A549 treated with AZD2906 at 1 μM for 4 hours (cell line): ENCODE measurements around the gene GDI1. TPM values are rescaled to one million over a fixed set of nuclear protein-coding genes. Genes with fewer than 3 reads are reported as not detected.

Experiments used
- total RNA-seq: library from RNA; stranded (reverse); fragments of 200-300 nt; extraction: Qiagen RNA extraction; gene quantifications from 5 replicates; pipeline ENCODE4 v1.2.3, GENCODE V29; 2022

GDI1 gene
- total RNA-seq = 94.0 to 113 TPM (median 102 TPM) in 5 replicates

GRCh38 chrX:154436983-154437752, at the start of gene GDI1:
GDI1 (plus strand) TSS chrX:154437154; CDS start chrX:154437255, 101 bp downstream.

GRCh38 chrX:154397888-154398667, 38.9 kb upstream of the GDI1 start, which contains the start of gene RPL10:
RPL10 (plus strand) TSS chrX:154398377; CDS start chrX:154398520, 143 bp downstream.

DNA sequence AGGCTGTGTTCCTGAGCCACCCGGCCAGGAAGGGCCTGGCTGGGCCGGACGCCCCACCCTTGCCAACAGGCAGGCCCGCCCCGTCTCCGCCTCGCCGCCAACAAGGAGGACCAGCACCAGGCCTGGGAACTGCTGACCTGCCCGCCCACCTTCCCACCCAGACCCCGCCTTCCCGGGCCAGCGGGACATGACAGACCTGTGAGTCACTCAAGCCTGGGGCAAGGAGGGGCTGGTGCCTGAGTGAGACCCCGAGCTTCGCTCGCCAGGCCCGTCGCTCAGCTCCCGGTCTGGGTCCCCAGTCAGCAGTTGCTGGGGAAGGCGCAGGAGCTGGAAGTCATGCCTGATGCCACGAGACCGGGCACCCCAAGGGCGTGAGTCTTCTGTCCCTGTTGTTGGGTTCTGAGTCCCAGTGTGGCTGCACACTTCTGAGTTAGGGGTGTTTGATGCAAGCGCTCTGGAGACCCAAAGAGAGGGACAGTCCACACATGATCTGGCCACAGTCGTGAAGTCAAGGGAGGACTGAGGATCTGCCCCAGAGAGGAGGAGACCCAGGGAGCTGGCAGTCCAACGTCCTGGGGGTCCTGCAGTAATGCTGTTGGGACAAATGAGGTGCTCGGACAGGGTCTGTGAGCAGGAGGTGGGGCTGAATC, 27.6 kb upstream of the GDI1 start, which contains the start of gene DNASE1L1:
TSS of gene DNASE1L1 (minus strand) at position 33 of the 650 bp plus-strand sequence. CDS start 3,686 bp downstream, outside the sequence.

GRCh38 chrX:154428176-154429171, 8.5 kb upstream of the GDI1 start, which contains the start of gene ATP6AP1:
ATP6AP1 (plus strand) TSS chrX:154428677; CDS start chrX:154428693, 16 bp downstream.

DNA sequence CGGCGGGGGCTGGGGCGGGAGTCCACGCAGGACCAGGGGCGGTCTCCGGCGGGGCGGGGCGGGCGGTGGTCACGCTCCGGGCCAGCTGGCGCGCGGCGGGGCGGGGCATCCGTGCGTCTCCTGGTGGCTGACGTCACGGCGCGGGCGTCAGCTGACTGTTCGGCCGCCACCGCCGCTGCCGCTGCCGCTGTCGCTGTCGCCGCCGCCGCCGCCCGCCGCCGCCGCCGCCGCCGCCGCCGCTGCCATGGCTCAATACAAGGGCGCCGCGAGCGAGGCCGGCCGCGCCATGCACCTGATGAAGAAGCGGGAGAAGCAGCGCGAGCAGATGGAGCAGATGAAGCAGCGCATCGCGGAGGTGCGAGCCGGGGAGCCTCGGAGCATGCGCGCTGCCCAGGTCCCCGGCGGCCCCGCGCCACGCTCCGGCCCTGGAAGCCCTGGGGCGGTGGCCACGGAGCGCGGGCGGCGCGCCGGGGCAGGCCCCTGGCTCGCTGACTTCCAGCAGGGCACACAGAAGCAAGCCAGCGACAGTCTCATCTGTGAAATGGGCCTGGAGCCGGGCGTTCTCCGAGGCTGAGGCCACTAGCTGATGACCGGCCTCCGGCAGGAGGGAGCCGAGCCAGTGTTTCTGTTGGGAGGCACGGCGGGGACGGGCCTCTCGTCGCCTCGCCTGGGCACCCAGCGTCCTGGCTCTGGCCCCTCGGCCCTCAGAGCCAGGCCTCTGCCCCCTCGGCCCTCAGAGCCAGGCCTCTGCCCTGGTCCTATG, 7.2 kb downstream of the GDI1 start, which contains the start of gene FAM50A:
TSS of gene FAM50A (plus strand) at position 150 of the 763 bp plus-strand sequence. CDS start at position 245, 95 bp downstream.

DNA sequence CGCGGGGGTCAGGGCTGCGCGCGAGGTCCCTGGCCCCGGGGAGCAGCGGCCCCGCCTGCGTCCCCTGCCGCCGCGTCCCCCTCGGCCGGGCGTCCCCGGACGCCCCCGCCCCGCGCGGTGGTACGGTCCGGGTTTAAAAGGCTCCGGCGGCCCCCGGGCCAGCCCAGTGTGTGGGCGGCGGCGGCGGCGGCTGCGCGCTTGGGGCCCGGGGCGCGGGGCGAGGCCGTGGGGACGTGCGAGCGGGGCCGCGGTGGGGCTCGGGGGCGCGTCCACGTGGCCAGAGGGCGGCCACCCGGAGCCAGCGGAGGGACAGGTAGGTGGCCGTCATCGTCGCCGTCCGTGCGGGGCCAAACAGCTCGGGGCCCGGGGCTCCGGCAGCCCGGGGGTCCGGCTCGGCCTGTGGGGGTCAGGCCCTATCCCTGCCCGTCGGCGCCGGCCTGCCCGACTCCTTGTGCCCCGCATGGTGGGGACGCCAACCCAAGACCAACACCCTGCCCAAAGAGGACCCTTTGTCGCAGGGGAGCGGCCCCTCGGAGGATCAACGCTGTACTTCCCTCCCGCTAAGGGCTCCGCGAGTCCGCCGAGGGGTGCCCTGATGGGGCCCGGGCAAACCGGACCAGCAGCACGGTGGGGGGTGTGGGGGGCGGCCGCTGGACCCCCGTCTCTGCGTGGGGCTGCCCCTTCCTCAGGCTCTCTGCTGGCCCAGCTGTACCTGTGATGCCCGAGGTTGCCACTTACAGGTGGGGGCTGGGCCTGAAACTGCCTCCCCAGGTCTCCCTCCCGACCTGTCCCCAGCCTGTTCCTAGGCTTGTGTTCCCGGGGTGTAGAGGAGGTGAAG, 21.4 kb downstream of the GDI1 start, which contains the start of gene PLXNA3:
TSS of gene PLXNA3 (plus strand) at position 166 of the 838 bp plus-strand sequence. CDS start 1,903 bp downstream, outside the sequence.

GRCh38 chrX:154478728-154479622, 42.0 kb downstream of the GDI1 start, which contains the start of gene LAGE3:
LAGE3 (minus strand) TSS chrX:154479281; CDS start chrX:154478915, 366 bp downstream.

DNA sequence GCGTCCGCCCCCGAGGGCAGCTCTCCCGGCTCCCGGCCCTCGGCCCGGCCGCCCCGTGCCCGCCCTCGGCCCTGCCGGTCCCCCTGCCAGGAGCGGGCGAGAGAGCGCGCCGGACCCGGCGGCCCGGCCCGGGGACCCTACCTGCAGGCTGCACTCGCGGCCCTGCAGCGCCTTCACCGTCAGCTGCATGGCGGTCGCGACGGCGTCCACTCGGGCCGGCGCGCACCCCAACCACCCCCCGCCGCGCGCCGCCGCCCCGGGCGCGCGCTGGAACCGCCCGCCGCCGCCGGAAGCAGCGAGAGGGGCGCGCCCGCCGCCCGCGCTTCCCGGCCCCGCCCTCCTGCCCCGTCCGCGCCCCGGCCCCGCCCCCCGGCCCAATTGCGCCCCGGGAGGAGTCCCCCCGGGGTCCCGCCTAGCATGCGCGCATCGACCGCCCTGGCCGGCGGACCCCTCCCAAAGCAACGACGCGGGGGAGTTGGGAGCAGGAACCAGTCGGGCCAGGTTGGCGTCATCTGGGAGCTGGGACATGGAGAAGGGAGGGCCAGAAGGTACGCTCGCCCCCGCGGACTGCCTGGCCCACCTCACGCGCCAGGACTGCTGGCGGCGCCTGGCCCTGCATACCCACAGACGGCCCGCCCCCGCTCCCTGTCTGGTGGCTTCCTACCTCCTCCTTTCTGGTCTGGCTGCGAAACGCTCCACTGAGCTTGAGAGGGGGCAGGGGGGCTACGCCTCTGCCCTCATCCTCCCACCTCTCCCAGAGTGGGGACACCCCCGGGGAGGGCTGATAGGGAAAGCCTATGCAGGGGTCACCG, 49.6 kb downstream of the GDI1 start, which contains the start of gene UBL4A:
TSS of gene UBL4A (minus strand) at position 220 of the 812 bp plus-strand sequence. CDS start at position 189, 31 bp downstream.

DNA sequence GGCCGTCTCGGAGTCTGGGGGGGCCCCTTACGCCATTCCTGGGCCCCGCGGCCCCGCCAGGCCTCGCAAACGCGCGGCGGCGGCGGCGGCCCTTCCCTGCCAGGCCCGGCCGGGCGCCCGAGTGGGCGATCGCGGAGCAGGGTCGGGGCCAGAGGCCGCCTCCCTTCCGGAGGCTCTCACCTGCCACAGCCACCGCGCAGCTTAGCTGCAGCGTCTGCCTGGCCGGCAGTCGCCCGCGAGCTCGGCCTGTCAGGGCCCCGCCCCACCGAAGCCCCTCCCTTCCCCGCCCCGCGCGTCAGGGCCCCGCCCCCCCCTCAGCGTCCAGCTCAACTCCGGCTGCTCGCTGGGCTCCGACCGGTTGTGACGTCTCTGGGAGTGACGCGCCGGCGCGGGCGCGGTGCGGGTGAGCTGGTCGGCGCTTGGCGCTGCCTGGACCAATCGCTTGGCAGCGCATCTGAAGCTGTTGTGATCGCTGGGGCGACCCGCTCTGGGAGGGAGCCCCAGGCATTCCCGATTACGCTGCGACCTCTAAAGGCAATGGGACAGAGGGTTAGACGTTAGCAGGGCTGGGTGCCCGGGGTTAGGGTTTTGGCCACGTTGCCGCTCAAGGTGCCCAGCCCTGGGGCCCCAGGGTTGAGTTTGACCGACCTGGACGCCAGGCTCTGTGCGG, 53.6 kb downstream of the GDI1 start, which contains the start of gene SLC10A3:
TSS of gene SLC10A3 (minus strand) at position 216 of the 670 bp plus-strand sequence. CDS start 1,689 bp downstream, outside the sequence.

Other genes starting within 250 kb of the GDI1 start
- gene OPN1MW2, start 217.4 kb upstream of the GDI1 start, total RNA-seq = not detected in 5 replicates
- not detected in 5 replicates for gene OPN1MW3, start 179.6 kb upstream of the GDI1 start, total RNA-seq
- gene TEX28, start 142.0 kb upstream of the GDI1 start, total RNA-seq = not detected in 5 replicates
- 0.06 to 0.29 TPM (median 0.08 TPM) in 5 replicates for gene TKTL1, start 141.4 kb upstream of the GDI1 start, total RNA-seq
- gene FLNA, start 62.5 kb upstream of the GDI1 start, total RNA-seq = 1,465 to 1,719 TPM (median 1,545 TPM) in 5 replicates
- 121 to 162 TPM (median 156 TPM) in 5 replicates for gene EMD, start 57.9 kb upstream of the GDI1 start, total RNA-seq
- gene RPL10, start 38.8 kb upstream of the GDI1 start, total RNA-seq = 5,370 to 5,663 TPM (median 5,520 TPM) in 5 replicates
- gene DNASE1L1, start 27.9 kb upstream of the GDI1 start, total RNA-seq = 29.4 to 31.6 TPM (median 30.7 TPM) in 5 replicates
- gene TAFAZZIN, start 25.6 kb upstream of the GDI1 start, total RNA-seq = 31.1 to 38.9 TPM (median 38.3 TPM) in 5 replicates
- gene ATP6AP1, start 8.5 kb upstream of the GDI1 start, total RNA-seq = 80.6 to 110 TPM (median 109 TPM) in 5 replicates
- gene FAM50A, start 7.0 kb downstream of the GDI1 start, total RNA-seq = 90.3 to 117 TPM (median 109 TPM) in 5 replicates
- gene PLXNA3, start 21.1 kb downstream of the GDI1 start, total RNA-seq = 9.5 to 18.3 TPM (median 14.6 TPM) in 5 replicates
- gene LAGE3, start 42.1 kb downstream of the GDI1 start, total RNA-seq = 45.3 to 75.3 TPM (median 70.4 TPM) in 5 replicates
- 69.3 to 72.8 TPM (median 70.1 TPM) in 5 replicates for gene UBL4A, start 49.5 kb downstream of the GDI1 start, total RNA-seq
- gene SLC10A3, start 53.5 kb downstream of the GDI1 start, total RNA-seq = 30.3 to 43.5 TPM (median 43.0 TPM) in 5 replicates
- 36.9 to 48.3 TPM (median 46.0 TPM) in 5 replicates for gene FAM3A, start 79.1 kb downstream of the GDI1 start, total RNA-seq
- 1,365 to 1,554 TPM (median 1,434 TPM) in 5 replicates for gene G6PD, start 109.7 kb downstream of the GDI1 start, total RNA-seq
- 36.1 to 45.9 TPM (median 43.1 TPM) in 5 replicates for gene IKBKG, start 110.5 kb downstream of the GDI1 start, total RNA-seq
- gene CTAG1A, start 148.0 kb downstream of the GDI1 start, total RNA-seq = not detected in 5 replicates
- not detected in 5 replicates for gene CTAG1B, start 182.1 kb downstream of the GDI1 start, total RNA-seq
- gene CTAG2, start 216.4 kb downstream of the GDI1 start, total RNA-seq = not detected in 5 replicates